PC-3 (cell line): Measurements from ENCODE around the gene ZNF280D. TPM values are rescaled to one million over a fixed set of nuclear protein-coding genes. Genes with fewer than 3 reads are reported as not detected.

Source experiments
- ATAC-seq: fragments of 200-7000 bp; cut with Tn5 transposase; 2 replicates; pipeline ENCODE4 v1.9.1; 2020; ENCODE audit warnings: mild to moderate bottlenecking, moderate library complexity
- BruUV-seq: library from RNA; stranded (reverse); fragments of 400-500 nt; replicated peaks from 2 replicates; lab custom pipeline; 2021; lab: Mats Ljungman, UMichigan
- CTCF ChIA-PET: fragments of 300-600 bp; sonication (Branson Sonifier 250); formaldehyde crosslinking; loops from one replicate; lab custom pipeline; 2022; ENCODE audit warnings: antibody characterized with exemption; lab: Charles Lee
- POLR2A ChIA-PET: fragments of 300-600 bp; sonication (Branson Sonifier 250); formaldehyde crosslinking; loops from one replicate; lab custom pipeline; 2022; ENCODE audit warnings: antibody characterized with exemption; ENCODE audit not compliant: unreplicated experiment; lab: Charles Lee
- DNase-seq: peaks from one replicate; pipeline ENCODE4 v3.0.0-alpha.2; 2015
- H2AFZ ChIP-seq: fragments of 300-600 bp; sonication (generic); 2 replicates; pipeline ENCODE4 v1.6.0; 2016; ENCODE audit warnings: antibody characterized with exemption, low read length
- H3F3A ChIP-seq: fragments of 300-600 bp; sonication (generic); one replicate; pipeline ENCODE4 v1.6.0; 2017; ENCODE audit warnings: antibody characterized with exemption, low read length, control low read depth, mild to moderate bottlenecking; ENCODE audit not compliant: unreplicated experiment
- H3K27ac ChIP-seq: fragments of 300-600 bp; sonication (generic); 2 replicates; pipeline ENCODE4 v1.5.1; 2016; ENCODE audit warnings: mild to moderate bottlenecking, low read length
- H3K27me3 ChIP-seq: fragments of 300-600 bp; sonication (generic); 2 replicates; pipeline ENCODE4 v1.6.1; 2016; ENCODE audit warnings: low read length, mixed read lengths
- H3K36me3 ChIP-seq: fragments of 300-600 bp; sonication (generic); 2 replicates; pipeline ENCODE4 v1.6.1; 2016; ENCODE audit warnings: low read depth, mixed run types, low read length, mixed read lengths
- H3K4me1 ChIP-seq: fragments of 300-600 bp; sonication (generic); 2 replicates; pipeline ENCODE4 v1.5.1; 2016; ENCODE audit warnings: low read length; ENCODE audit not compliant: insufficient read depth
- H3K4me2 ChIP-seq: fragments of 300-600 bp; sonication (generic); 2 replicates; pipeline ENCODE4 v1.6.0; 2016; ENCODE audit warnings: low read length
- H3K4me3 ChIP-seq: fragments of 300-600 bp; sonication (generic); 2 replicates; pipeline ENCODE4 v1.5.1; 2016; ENCODE audit warnings: mild to moderate bottlenecking, low read length, mixed read lengths
- H3K79me2 ChIP-seq: fragments of 300-600 bp; sonication (generic); 2 replicates; pipeline ENCODE4 v1.6.1; 2017; ENCODE audit warnings: low read length, mixed read lengths
- H3K9ac ChIP-seq: fragments of 300-600 bp; sonication (generic); 2 replicates; pipeline ENCODE4 v1.6.0; 2016; ENCODE audit warnings: mild to moderate bottlenecking, low read length
- H3K9me2 ChIP-seq: fragments of 300-600 bp; sonication (generic); replicated peaks from 2 replicates; pipeline ENCODE4 v1.6.1; 2016; ENCODE audit warnings: mixed run types, low read length, mixed read lengths
- H3K9me3 ChIP-seq: fragments of 300-600 bp; sonication (generic); 2 replicates; pipeline ENCODE4 v1.6.1; 2016; ENCODE audit warnings: low read length, mixed read lengths
- H4K20me1 ChIP-seq: fragments of 300-600 bp; sonication (generic); 2 replicates; pipeline ENCODE4 v1.6.1; 2016; ENCODE audit warnings: low read length, mixed read lengths
- EZH2 ChIP-seq: fragments of 300-600 bp; sonication (generic); IDR thresholded peaks from one replicate; pipeline ENCODE4 v1.6.1; 2017; ENCODE audit warnings: antibody characterized with exemption, mild to moderate bottlenecking, low read length; ENCODE audit not compliant: unreplicated experiment
- EZH2phosphoT487 ChIP-seq: fragments of 300-600 bp; sonication (generic); IDR thresholded peaks from 2 replicates; pipeline ENCODE4 v1.6.1; 2018; ENCODE audit warnings: mild to moderate bottlenecking, antibody characterized with exemption, low read length, borderline replicate concordance
- intact Hi-C: fragments of 100-400 bp; cut with micrococcal nuclease; formaldehyde crosslinking; loops from 2 replicates; pipeline ENCODE4 v1.9.0; 2023
- total RNA-seq: library from RNA; depleted of rRNA; stranded (reverse); fragments of >200 nt; gene quantifications from 2 replicates; pipeline ENCODE4 v1.2.3, GENCODE V29; 2014
- TF ChIP-seq, protein P1 (sequence below): fragments of 300-600 bp; sonication (generic); conservative IDR thresholded peaks from 2 replicates; pipeline ENCODE4 v1.5.1; 2017; ENCODE audit warnings: antibody characterized with exemption, low read depth, mild to moderate bottlenecking, low read length

The ZNF280D gene
- total RNA-seq, 1 experiment from 2014 or later, result 7.4 TPM

DNA sequence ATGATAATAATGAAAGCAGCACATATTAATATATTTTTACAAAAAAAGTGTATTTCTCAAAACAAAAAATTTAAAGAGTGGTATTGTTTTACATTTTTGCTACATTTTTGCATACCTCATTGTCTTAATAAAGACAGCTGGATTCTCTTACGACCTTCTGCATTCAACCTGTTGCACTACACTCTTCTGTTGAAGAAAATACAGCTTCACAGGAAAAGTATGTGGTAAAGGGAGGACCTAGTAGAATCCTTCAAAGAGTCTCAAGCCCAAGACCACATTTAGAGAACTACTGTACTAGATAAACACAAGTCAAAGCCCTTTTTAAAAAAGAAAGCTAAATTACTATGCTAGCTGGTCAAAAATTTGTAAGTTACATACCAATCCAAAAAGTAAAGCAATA, 7.9 kb downstream of the ZNF280D start:
- Histone ChIP-seq H3K79me2 (peaks cover 29% of the 10 kb centered on the region), H3K4me1 (peaks cover 2% of the 10 kb centered on the region; the same call in 1 of the 2 replicates), H3K36me3 (no peaks in the 10 kb centered on the region), H3K27ac (no peak overlapping the region), H3K27me3 (no peaks in the 10 kb centered on the region), H3K9me3 (no peaks in the 10 kb centered on the region), H4K20me1 (no peaks in the 10 kb centered on the region), H3K9ac (no peak overlapping the region), H2AFZ (no peak overlapping the region), H3F3A (no peaks in the 10 kb centered on the region), H3K9me2 (no peaks in the 10 kb centered on the region), H3K4me3 (no peak overlapping the region), H3K4me2 (no peak overlapping the region)
- ChIA-PET CTCF (no interaction called here), POLR2A (no interaction called here)
- ATAC-seq, result no peak
- TF ChIP-seq EZH2 (no peak), EZH2phosphoT487 (no peak)
- TF ChIP-seq, protein P1, sequence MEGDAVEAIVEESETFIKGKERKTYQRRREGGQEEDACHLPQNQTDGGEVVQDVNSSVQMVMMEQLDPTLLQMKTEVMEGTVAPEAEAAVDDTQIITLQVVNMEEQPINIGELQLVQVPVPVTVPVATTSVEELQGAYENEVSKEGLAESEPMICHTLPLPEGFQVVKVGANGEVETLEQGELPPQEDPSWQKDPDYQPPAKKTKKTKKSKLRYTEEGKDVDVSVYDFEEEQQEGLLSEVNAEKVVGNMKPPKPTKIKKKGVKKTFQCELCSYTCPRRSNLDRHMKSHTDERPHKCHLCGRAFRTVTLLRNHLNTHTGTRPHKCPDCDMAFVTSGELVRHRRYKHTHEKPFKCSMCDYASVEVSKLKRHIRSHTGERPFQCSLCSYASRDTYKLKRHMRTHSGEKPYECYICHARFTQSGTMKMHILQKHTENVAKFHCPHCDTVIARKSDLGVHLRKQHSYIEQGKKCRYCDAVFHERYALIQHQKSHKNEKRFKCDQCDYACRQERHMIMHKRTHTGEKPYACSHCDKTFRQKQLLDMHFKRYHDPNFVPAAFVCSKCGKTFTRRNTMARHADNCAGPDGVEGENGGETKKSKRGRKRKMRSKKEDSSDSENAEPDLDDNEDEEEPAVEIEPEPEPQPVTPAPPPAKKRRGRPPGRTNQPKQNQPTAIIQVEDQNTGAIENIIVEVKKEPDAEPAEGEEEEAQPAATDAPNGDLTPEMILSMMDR, result no peak
- intact Hi-C loops, result no loop called here
- no TSS peak for BruUV-seq
- DNase-seq, result no peak

DNA sequence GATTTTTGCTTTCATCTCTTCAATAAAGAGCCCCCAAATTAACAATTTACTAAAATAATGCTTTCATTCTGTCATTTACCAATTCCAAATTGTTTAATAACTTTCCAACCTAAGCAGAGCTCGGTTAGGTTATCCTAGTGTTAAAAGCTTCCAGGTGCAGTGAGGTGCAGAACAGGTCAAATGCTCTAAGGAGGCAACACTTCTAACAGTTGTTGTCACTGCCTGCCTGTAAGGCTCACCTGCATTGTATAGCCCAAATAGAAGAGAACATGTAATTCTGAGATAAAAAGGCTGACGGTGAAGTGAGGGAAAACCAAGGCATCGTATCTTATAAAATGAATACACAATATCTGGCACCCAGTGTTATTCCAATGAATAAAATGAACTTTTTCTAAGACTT, 9.1 kb downstream of the ZNF280D start:
- Histone ChIP-seq H3K9me3 (no peaks in the 10 kb centered on the region), H3K27ac (no peak overlapping the region), H3K9ac (no peak overlapping the region), H3K9me2 (no peaks in the 10 kb centered on the region), H3K4me1 (no peaks in the 10 kb centered on the region), H3K4me2 (no peak overlapping the region), H2AFZ (no peak overlapping the region), H3K36me3 (no peaks in the 10 kb centered on the region), H3F3A (no peaks in the 10 kb centered on the region), H4K20me1 (no peaks in the 10 kb centered on the region), H3K27me3 (no peaks in the 10 kb centered on the region), H3K4me3 (no peak overlapping the region), H3K79me2 (peaks cover 17% of the 10 kb centered on the region)
- DNase-seq (no peak), ATAC-seq (no peak)
- no TSS peak for BruUV-seq
- ChIA-PET CTCF (no interaction called here), POLR2A (no interaction called here)
- intact Hi-C loops, result no loop called here
- TF ChIP-seq EZH2phosphoT487, result no peak
- TF ChIP-seq EZH2, result no peak
- TF ChIP-seq, protein P1, result no peak

GRCh38 chr15:56723787-56724186, 9.5 kb downstream of the ZNF280D start:
- H3K27ac ChIP-seq, result no peak overlapping the region
- peaks cover 14% of the 10 kb centered on the region for H3K79me2 ChIP-seq
- no peaks in the 10 kb centered on the region for H3K9me3 ChIP-seq
- no peaks in the 10 kb centered on the region for H3K4me1 ChIP-seq
- intact Hi-C loops, result no loop called here
- TF ChIP-seq, protein P1, result no peak
- TF ChIP-seq EZH2 (no peak), EZH2phosphoT487 (no peak)
- no peaks in the 10 kb centered on the region for H3K36me3 ChIP-seq
- CTCF ChIA-PET, result no interaction called here
- no peak overlapping the region for H2AFZ ChIP-seq
- BruUV-seq, result no TSS peak
- H3K4me2 ChIP-seq, result no peak overlapping the region
- no peak for ATAC-seq
- no peaks in the 10 kb centered on the region for H3K9me2 ChIP-seq
- POLR2A ChIA-PET, result no interaction called here
- no peaks in the 10 kb centered on the region for H4K20me1 ChIP-seq
- no peak overlapping the region for H3K4me3 ChIP-seq
- no peak overlapping the region for H3K9ac ChIP-seq
- no peaks in the 10 kb centered on the region for H3K27me3 ChIP-seq
- H3F3A ChIP-seq, result no peaks in the 10 kb centered on the region
- no peak for DNase-seq
